GM12878 (cell line): ENCODE results near the gene PIGN. TPM values are rescaled to one million over a fixed set of nuclear protein-coding genes. Genes with fewer than 3 reads are reported as not detected.

ENCODE experiments used
- ATAC-seq: fragments of 200-7000 bp; cut with Tn5 transposase; 3 replicates; pipeline ENCODE4 v1.9.1; 2020; ENCODE audit warnings: mild to moderate bottlenecking, moderate library complexity
- BruUV-seq: library from RNA; stranded (reverse); fragments of 400-500 nt; replicated peaks from 2 replicates; lab custom pipeline; 2021; lab: Mats Ljungman, UMichigan
- CTCF ChIA-PET: fragments of 300-600 bp; sonication (Branson Sonifier 250); formaldehyde crosslinking; extraction: SDS; loops from one replicate; lab custom pipeline; 2021; ENCODE audit warnings: inconsistent platforms; lab: Yijun Ruan, JAX
- POLR2A ChIA-PET: fragments of 350-600 bp; formaldehyde crosslinking; extraction: SDS; loops from one replicate; lab custom pipeline; 2021; ENCODE audit warnings: inconsistent platforms; lab: Charles Lee
- RAD21 ChIA-PET: fragments of 300-600 bp; sonication (Branson Sonifier 250); formaldehyde crosslinking; loops from one replicate; lab custom pipeline; 2023; ENCODE audit warnings: antibody characterized with exemption; ENCODE audit not compliant: unreplicated experiment; lab: Charles Lee
- SMC1A ChIA-PET: fragments of 300-600 bp; sonication (Branson Sonifier 250); formaldehyde crosslinking; loops from one replicate; lab custom pipeline; 2023; ENCODE audit not compliant: unreplicated experiment, uncharacterized antibody; lab: Charles Lee
- DNase-seq: peaks from one replicate; pipeline ENCODE4 v3.0.0-alpha.2; 2011; ENCODE audit warnings: low read depth, low spot score
- FAIRE-seq: peaks from 3 replicates; lab custom pipeline; 2011; peaks lifted over from hg19 to GRCh38; lab: Jason Lieb, UNC
- H2AFZ ChIP-seq: 2 replicates; pipeline ENCODE4 v1.6.0; 2011; ENCODE audit warnings: low read depth, low read length, control low read depth; ENCODE audit not compliant: control insufficient read depth
- H3K27ac ChIP-seq: 2 replicates; pipeline ENCODE4 v1.5.1; 2011; ENCODE audit warnings: control low read depth; ENCODE audit not compliant: control insufficient read depth, insufficient read depth
- H3K27me3 ChIP-seq, 2 experiments: replicated peaks in 1 of 2; 2 replicates each; pipeline versions ENCODE4 v1.6.0 to v1.6.1; 2011; ENCODE audit warnings: low read length in 1 of 2; ENCODE audit not compliant: control insufficient read depth in 2 of 2, insufficient read depth in 2 of 2
- H3K36me3 ChIP-seq, 2 experiments: 2 replicates each; pipeline ENCODE4 v1.5.1; 2011; ENCODE audit warnings: low read length in 1 of 2; ENCODE audit not compliant: control insufficient read depth in 2 of 2, insufficient read depth in 2 of 2
- H3K4me1 ChIP-seq: 2 replicates; pipeline ENCODE4 v1.6.1; 2011; ENCODE audit warnings: mild to moderate bottlenecking, low read length, moderate library complexity, mixed read lengths; ENCODE audit not compliant: control insufficient read depth, insufficient read depth
- H3K4me2 ChIP-seq: 2 replicates; pipeline ENCODE4 v1.6.0; 2011; ENCODE audit warnings: control low read depth; ENCODE audit not compliant: control insufficient read depth, insufficient read depth
- H3K4me3 ChIP-seq: fragments of 200-600 bp; sonication (generic); 2 replicates; pipeline ENCODE4 v1.5.1; 2016
- H3K79me2 ChIP-seq: 2 replicates; pipeline ENCODE4 v1.6.0; 2011; ENCODE audit warnings: low read length; ENCODE audit not compliant: control insufficient read depth, insufficient read depth
- H3K9ac ChIP-seq: 2 replicates; pipeline ENCODE4 v1.8.0; 2011; ENCODE audit warnings: low read length, control low read depth, mixed read lengths; ENCODE audit not compliant: control insufficient read depth, insufficient read depth
- H3K9me3 ChIP-seq: replicated peaks from 3 replicates; pipeline ENCODE4 v1.5.1; 2011; ENCODE audit warnings: mild to moderate bottlenecking, low read length; ENCODE audit not compliant: control insufficient read depth, insufficient read depth
- H4K20me1 ChIP-seq: 2 replicates; pipeline ENCODE4 v1.6.0; 2011; ENCODE audit not compliant: control insufficient read depth, insufficient read depth
- BACH1 ChIP-seq: fragments of 450-650 bp; IDR thresholded peaks from 2 replicates; pipeline ENCODE4 v1.6.1; 2017; ENCODE audit warnings: mild to moderate bottlenecking, borderline replicate concordance
- BHLHE40 ChIP-seq, 2 experiments: fragments of 450-650 bp in 1 of 2; IDR thresholded peaks; 2 replicates each; pipeline ENCODE4 v1.6.1; 2011 to 2017; ENCODE audit warnings: low read depth in 2 of 2, borderline replicate concordance in 1 of 2, improper control_type of control experiment in 1 of 2, low read length in 1 of 2, mild to moderate bottlenecking in 1 of 2
- E4F1 ChIP-seq: fragments of 450-650 bp; IDR thresholded peaks from 2 replicates; pipeline ENCODE4 v1.6.1; 2018; ENCODE audit warnings: borderline replicate concordance, mild to moderate bottlenecking; ENCODE audit not compliant: partially characterized antibody
- EED ChIP-seq: sonication (generic); IDR thresholded peaks from 2 replicates; pipeline ENCODE4 v1.6.1; 2016; ENCODE audit warnings: antibody characterized with exemption, low read depth
- ESRRA ChIP-seq: IDR thresholded peaks from 2 replicates; pipeline ENCODE4 v1.6.1; 2012; ENCODE audit warnings: mild to moderate bottlenecking, low read length, improper control_type of control experiment
- FOS ChIP-seq: IDR thresholded peaks from 3 replicates; pipeline ENCODE4 v1.6.1; 2011; ENCODE audit warnings: borderline replicate concordance; ENCODE audit not compliant: insufficient read length; ENCODE audit errors: extremely low read depth
- FOXK2 ChIP-seq: fragments of 450-650 bp; IDR thresholded peaks from 2 replicates; pipeline ENCODE4 v1.6.1; 2017; ENCODE audit warnings: mild to moderate bottlenecking, moderate library complexity
- FOXM1 ChIP-seq: IDR thresholded peaks from 2 replicates; pipeline ENCODE4 v1.6.1; 2012; ENCODE audit warnings: low read depth, mild to moderate bottlenecking, inconsistent platforms, low read length, moderate library complexity
- HSF1 ChIP-seq: fragments of 150-350 bp; IDR thresholded peaks from 2 replicates; pipeline ENCODE4 v1.6.1; 2014; ENCODE audit warnings: mild to moderate bottlenecking, low read depth, low read length
- IRF3 ChIP-seq: fragments of 450-650 bp; IDR thresholded peaks from 2 replicates; pipeline ENCODE4 v1.6.1; 2014; ENCODE audit warnings: mild to moderate bottlenecking
- LARP7 ChIP-seq: fragments of 450-650 bp; IDR thresholded peaks from 2 replicates; pipeline ENCODE4 v1.6.1; 2017; ENCODE audit warnings: mild to moderate bottlenecking
- NBN ChIP-seq: fragments of 450-650 bp; IDR thresholded peaks from 2 replicates; pipeline ENCODE4 v1.6.1; 2016
- SRF ChIP-seq, 2 experiments: IDR thresholded peaks; 2 replicates each; pipeline ENCODE4 v1.6.1; 2011; ENCODE audit warnings: low read depth in 2 of 2, low read length in 2 of 2, mild to moderate bottlenecking in 1 of 2, moderate library complexity in 1 of 2
- ZNF24 ChIP-seq: fragments of 450-650 bp; IDR thresholded peaks from 2 replicates; pipeline ENCODE4 v1.6.1; 2017; ENCODE audit warnings: antibody characterized with exemption, mild to moderate bottlenecking
- ZNF622 ChIP-seq: fragments of 450-650 bp; IDR thresholded peaks from 2 replicates; pipeline ENCODE4 v1.6.1; 2017; ENCODE audit warnings: mild to moderate bottlenecking, inconsistent platforms
- WGBS: methylation state at CpG from one replicate; pipeline ENCODE4 v1.1.6; 2016; ENCODE audit warnings: low lambda C conversion rate; ENCODE audit not compliant: insufficient replicate concordance, insufficient coverage; ENCODE audit errors: missing lambda C conversion rate; 5-methylcytosine and 5-hydroxymethylcytosine counted together
- in situ Hi-C: fragments of 300-500 bp; cut with MboI; formaldehyde crosslinking; loops from 9 replicates; pipeline ENCODE4 v1.14.3; 2018; ENCODE audit warnings: mixed read lengths
- intact Hi-C: fragments of 100-400 bp; cut with micrococcal nuclease; formaldehyde crosslinking; loops from one replicate; pipeline ENCODE4 v1.14.2; 2022; ENCODE audit not compliant: unreplicated experiment
- polyA plus RNA-seq, 11 experiments: library from polyadenylated mRNA; depleted of rRNA in 4 of 11; unstranded in 6 of 11; stranded (reverse) in 5 of 11; fragments of >200 nt; fragmentation: Nextera tagmentation in 4 of 11; fragmentation: Illumina TruSeq in 1 of 11; extraction: Ambion mirVana in 4 of 11; extraction: Trizol in 1 of 11; gene quantifications; 1 replicate in 1 of 11; 2 replicates in 10 of 11; pipeline versions ENCODE4 v1.2.1 to v1.2.3, GENCODE V29; 2011 to 2016; ENCODE audit warnings: inconsistent platforms in 2 of 11, missing spikeins in 2 of 11, low read depth in 1 of 11
- total RNA-seq, 4 experiments: library from RNA; depleted of rRNA in 3 of 4; stranded (reverse); fragments of >200 nt in 3 of 4; fragmentation: Illumina TruSeq in 1 of 4; extraction: Trizol in 1 of 4; gene quantifications; 2 replicates each; pipeline versions ENCODE4 v1.2.1 to v1.2.3, GENCODE V29; 2013 to 2021
- TF ChIP-seq, protein P1 (sequence below): fragments of 450-650 bp; IDR thresholded peaks from 2 replicates; pipeline ENCODE4 v1.6.1; 2017; ENCODE audit warnings: antibody characterized with exemption, mild to moderate bottlenecking, moderate library complexity

Gene PIGN
- total and polyA plus RNA-seq, 10 of the 15 experiments (the other 5 are each of a cell fraction or from before 2014, with no cell fraction given) = 6.9 to 25.4 (median 18.7) TPM

DNA sequence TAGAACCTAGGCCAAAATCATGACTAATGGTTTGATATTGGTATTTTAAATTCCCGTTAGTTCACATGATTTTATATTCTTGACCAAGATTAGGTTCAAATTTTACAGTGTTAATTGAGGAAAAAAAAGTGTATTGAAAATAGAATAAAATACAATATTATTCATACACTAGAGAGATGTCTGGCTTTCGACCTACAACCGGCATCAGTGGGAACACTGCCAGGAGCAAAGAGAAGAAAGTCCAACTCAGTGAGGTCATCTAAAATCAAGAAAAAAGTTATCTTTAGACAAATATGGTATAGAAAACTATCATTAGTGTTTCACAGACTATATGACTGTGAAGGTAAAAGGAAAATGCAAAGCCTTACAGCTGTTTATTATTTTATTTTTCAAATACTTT lies 81.5 kb downstream of the PIGN start:
- BruUV-seq = no TSS peak
- Histone ChIP-seq H3K27me3 (no peaks in the 10 kb centered on the region), H3K9ac (no peak overlapping the region), H3K79me2 (no peaks in the 10 kb centered on the region), H3K4me1 (no peaks in the 10 kb centered on the region; the same call in 1 of the 2 replicates), H4K20me1 (no peaks in the 10 kb centered on the region), H3K9me3 (no peaks in the 10 kb centered on the region), H3K27ac (no peak overlapping the region), H2AFZ (no peak overlapping the region), H3K36me3 (no peaks in the 10 kb centered on the region), H3K4me2 (no peak overlapping the region), H3K4me3 (no peak overlapping the region)
- WGBS = 97% methylated on average over 3 of the region's 3 CpGs
- TF ChIP-seq NBN (no peak), ZNF24 (no peak), FOXM1 (no peak), FOS (no peak), HSF1 (no peak), ZNF622 (no peak), LARP7 (no peak), BACH1 (no peak), E4F1 (no peak), BHLHE40 (IDR thresholded peaks at IDR 0.05; ENCODE audit: borderline replicate concordance in 1 of 2, low read depth in 2 of 2, low read length in 1 of 2) (no peak), SRF (IDR thresholded peaks at IDR 0.05; ENCODE audit: low read depth in 2 of 2, low read length in 2 of 2) (no peak), FOXK2 (no peak), IRF3 (no peak), EED (no peak), ESRRA (no peak)
- TF ChIP-seq, protein P1, sequence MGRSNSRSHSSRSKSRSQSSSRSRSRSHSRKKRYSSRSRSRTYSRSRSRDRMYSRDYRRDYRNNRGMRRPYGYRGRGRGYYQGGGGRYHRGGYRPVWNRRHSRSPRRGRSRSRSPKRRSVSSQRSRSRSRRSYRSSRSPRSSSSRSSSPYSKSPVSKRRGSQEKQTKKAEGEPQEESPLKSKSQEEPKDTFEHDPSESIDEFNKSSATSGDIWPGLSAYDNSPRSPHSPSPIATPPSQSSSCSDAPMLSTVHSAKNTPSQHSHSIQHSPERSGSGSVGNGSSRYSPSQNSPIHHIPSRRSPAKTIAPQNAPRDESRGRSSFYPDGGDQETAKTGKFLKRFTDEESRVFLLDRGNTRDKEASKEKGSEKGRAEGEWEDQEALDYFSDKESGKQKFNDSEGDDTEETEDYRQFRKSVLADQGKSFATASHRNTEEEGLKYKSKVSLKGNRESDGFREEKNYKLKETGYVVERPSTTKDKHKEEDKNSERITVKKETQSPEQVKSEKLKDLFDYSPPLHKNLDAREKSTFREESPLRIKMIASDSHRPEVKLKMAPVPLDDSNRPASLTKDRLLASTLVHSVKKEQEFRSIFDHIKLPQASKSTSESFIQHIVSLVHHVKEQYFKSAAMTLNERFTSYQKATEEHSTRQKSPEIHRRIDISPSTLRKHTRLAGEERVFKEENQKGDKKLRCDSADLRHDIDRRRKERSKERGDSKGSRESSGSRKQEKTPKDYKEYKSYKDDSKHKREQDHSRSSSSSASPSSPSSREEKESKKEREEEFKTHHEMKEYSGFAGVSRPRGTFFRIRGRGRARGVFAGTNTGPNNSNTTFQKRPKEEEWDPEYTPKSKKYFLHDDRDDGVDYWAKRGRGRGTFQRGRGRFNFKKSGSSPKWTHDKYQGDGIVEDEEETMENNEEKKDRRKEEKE = no peak
- ChIA-PET POLR2A (no interaction called here), CTCF (no interaction called here), RAD21 (no interaction called here), SMC1A (interaction anchor here (1.6 kb wide), 1 partner anchor 92 kb away, joined by 4 read pairs; no protein-coding TSS in a partner anchor)
- in situ Hi-C loops = no loop called here
- FAIRE-seq (no peak), DNase-seq (no peak), ATAC-seq (no peak)
- intact Hi-C loops = no loop called here
